ENCODE data around the gene ABCF2. TPM values are rescaled to one million over a fixed set of nuclear protein-coding genes. Genes with fewer than 3 reads are reported as not detected.

Gene ABCF2
- total and polyA plus RNA-seq, 8 donors, result 20.3 to 40.6 (median 25.8) TPM

DNA sequence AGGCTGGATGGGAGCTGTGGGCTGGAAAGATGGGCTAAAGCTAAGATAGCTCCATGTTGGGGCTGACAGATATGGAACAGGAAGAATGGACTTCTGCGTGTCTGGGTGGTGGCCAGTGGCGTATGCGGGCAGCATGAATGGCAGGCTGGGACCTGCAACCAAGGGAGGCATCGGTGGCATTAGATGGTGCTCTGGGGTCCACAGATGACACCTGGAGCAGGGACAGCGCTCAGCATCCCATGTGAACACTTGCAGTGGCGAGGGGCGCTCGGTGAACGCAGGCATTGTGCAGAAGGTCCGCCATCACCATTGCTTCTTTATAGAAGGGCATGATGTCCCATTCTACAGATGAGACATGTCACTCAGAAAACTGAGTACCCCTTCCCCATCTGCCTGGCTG is 42.5 kb upstream of the ABCF2 start:
- no peak overlapping the region for H3K4me3 ChIP-seq
- peaks cover 6 to 40% of the 10 kb centered on the region in 2 donors for H3K4me1 ChIP-seq
- DNase-seq, result no peak
- H3K36me3 ChIP-seq, result peaks cover 0 to 3% of the 10 kb centered on the region in 2 donors
- TF ChIP-seq, protein P1, sequence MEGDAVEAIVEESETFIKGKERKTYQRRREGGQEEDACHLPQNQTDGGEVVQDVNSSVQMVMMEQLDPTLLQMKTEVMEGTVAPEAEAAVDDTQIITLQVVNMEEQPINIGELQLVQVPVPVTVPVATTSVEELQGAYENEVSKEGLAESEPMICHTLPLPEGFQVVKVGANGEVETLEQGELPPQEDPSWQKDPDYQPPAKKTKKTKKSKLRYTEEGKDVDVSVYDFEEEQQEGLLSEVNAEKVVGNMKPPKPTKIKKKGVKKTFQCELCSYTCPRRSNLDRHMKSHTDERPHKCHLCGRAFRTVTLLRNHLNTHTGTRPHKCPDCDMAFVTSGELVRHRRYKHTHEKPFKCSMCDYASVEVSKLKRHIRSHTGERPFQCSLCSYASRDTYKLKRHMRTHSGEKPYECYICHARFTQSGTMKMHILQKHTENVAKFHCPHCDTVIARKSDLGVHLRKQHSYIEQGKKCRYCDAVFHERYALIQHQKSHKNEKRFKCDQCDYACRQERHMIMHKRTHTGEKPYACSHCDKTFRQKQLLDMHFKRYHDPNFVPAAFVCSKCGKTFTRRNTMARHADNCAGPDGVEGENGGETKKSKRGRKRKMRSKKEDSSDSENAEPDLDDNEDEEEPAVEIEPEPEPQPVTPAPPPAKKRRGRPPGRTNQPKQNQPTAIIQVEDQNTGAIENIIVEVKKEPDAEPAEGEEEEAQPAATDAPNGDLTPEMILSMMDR (IDR thresholded peaks at IDR 0.05), result no peak
- no peaks in the 10 kb centered on the region for H3K9me3 ChIP-seq
- ATAC-seq, result no peak
- H3K27me3 ChIP-seq, result no peaks in the 10 kb centered on the region
- intact Hi-C loops (cut with DNase I), result no loop called here
- no peak overlapping the region for H3K27ac ChIP-seq

DNA sequence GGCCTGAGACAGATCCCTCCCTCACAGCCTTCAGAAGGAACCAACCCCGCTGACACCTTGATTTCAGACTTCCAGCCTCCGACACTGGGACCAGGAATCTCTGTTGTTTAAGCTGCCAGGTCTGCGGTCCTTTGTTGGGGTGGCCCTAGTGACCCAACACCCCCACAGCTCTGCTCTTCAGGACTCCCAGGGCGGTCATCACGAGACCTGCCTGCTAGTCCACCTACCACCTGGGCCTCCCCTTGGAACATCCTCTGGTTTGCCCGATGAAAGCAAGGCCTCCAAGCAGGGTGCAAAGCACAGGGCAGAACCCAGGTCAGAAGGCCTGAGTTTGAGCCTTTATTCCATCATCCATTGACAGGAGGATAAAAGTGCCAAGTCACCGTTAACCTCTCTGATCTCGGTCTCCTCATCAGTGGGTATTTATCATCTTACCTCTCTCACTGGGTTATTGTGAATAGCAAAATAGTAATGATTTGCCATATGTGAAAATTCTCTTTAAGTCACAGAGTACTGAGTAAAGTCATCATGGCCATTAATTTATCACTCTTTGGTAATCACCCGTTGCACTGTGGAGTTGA is 38.4 kb upstream of the ABCF2 start:
- H3K4me3 ChIP-seq, result no peak overlapping the region
- TF ChIP-seq, protein P1 (IDR thresholded peaks at IDR 0.05), result no peak
- H3K36me3 ChIP-seq, result peaks cover 0 to 3% of the 10 kb centered on the region in 2 donors
- DNase-seq, result no peak
- peaks cover 0 to 14% of the 10 kb centered on the region in 2 donors for H3K27me3 ChIP-seq
- no peaks in the 10 kb centered on the region for H3K4me1 ChIP-seq
- no peak for ATAC-seq
- H3K27ac ChIP-seq, result no peak overlapping the region
- H3K9me3 ChIP-seq, result no peaks in the 10 kb centered on the region
- intact Hi-C loops (cut with DNase I), result no loop called here

DNA sequence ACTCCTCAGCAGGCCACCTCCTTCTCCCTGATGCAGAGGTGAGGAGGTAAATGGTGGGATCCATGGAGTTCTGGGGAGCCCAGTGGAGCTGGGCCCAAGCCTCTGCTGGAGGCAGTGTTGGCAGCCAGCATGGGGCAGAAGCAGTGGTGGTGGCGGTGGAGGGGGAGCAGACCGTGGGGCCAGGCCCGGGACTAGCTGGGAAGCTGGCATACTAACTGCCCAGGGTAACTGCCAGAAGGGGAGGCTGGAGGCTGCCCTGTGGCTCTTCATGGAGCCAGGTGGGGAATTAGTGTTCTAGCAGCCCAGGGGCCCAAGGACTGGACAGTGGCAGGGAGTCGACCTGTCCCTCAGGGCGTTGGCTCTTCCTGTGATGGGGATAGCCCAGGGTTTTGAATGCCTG is 37.6 kb upstream of the ABCF2 start:
- H3K9me3 ChIP-seq, result no peaks in the 10 kb centered on the region
- intact Hi-C loops (cut with DNase I), result no loop called here
- peak in 1 of 4 donors; percentile 59 for DNase-seq
- no peak overlapping the region for H3K27ac ChIP-seq
- no peaks in the 10 kb centered on the region for H3K4me1 ChIP-seq
- TF ChIP-seq, protein P1 (IDR thresholded peaks at IDR 0.05), result no peak
- H3K36me3 ChIP-seq, result no peaks in the 10 kb centered on the region
- no peak for ATAC-seq
- H3K27me3 ChIP-seq, result peaks cover 0 to 18% of the 10 kb centered on the region in 2 donors
- no peak overlapping the region for H3K4me3 ChIP-seq

DNA sequence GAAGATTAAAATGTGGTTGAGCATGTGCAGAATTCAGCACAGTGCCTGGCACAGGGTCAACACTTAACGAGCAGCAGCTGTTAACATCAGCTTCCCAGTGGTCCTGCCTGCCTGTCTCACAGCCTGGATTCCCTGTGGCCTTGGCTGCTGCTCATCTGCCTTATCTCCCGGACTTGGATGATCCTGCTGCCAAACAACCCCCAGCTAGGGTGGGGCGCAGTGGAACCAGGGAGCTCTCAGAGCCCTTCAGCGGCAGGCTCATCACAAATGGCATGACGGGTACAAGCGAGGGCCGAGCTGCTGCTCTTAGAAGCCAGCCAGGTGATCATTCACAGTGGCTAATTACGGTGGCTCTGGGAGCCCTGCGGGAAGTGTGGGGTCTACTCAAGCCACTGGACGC is 34.5 kb upstream of the ABCF2 start:
- Histone ChIP-seq H3K27me3 (peaks cover 0 to 18% of the 10 kb centered on the region in 2 donors), H3K4me3 (no peak overlapping the region), H3K27ac (no peak overlapping the region), H3K9me3 (no peaks in the 10 kb centered on the region), H3K4me1 (no peaks in the 10 kb centered on the region), H3K36me3 (no peaks in the 10 kb centered on the region)
- TF ChIP-seq, protein P1 (IDR thresholded peaks at IDR 0.05), result no peak
- ATAC-seq (no peak), DNase-seq (peak in 1 of 4 donors; percentile 60)
- intact Hi-C loops (cut with DNase I), result no loop called here

DNA sequence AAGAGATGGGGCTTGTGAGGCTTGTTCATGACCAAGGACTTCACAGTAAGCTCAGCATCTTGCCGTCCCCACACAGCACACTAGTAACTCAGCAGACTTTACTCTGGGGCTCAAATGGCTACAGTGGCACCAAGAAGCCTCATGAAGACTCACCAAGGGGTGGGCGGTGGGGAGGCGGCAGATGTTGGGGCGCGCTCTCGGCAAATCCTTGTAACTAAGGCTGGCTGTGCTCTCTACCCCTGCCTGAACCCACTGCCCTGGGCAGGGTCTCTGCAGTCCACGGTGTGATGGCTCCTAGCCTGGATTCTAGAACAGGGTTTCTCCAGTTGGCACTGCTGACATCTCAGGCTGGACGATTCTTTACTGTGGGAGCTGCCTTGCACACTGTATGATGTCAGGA is 33.9 kb upstream of the ABCF2 start:
- no peak for ATAC-seq
- TF ChIP-seq, protein P1 (IDR thresholded peaks at IDR 0.05), result no peak
- intact Hi-C loops (cut with DNase I), result no loop called here

More for the DNA sequence above, 33.9 kb upstream of the ABCF2 start:
- no peaks in the 10 kb centered on the region for H3K36me3 ChIP-seq
- peak in 1 of 4 donors; percentile 27 for DNase-seq
- H3K27ac ChIP-seq, result no peak overlapping the region
- no peak overlapping the region for H3K4me3 ChIP-seq
- peaks cover 0 to 18% of the 10 kb centered on the region in 2 donors for H3K27me3 ChIP-seq
- H3K9me3 ChIP-seq, result no peaks in the 10 kb centered on the region
- H3K4me1 ChIP-seq, result no peaks in the 10 kb centered on the region
